Spinal cord (tissue), 10 donors: ENCODE data around the gene NR4A2. TPM values are rescaled to one million over a fixed set of nuclear protein-coding genes. Genes with fewer than 3 reads are reported as not detected.

Source experiments
- DNase-seq, 6 donors: peaks; one replicate each; pipeline versions ENCODE4 v3.0.0 to v3.0.0-alpha.2; 2013 to 2015; ENCODE audit warnings: low spot score in 6 of 6, low read depth in 4 of 6
- H3K27ac ChIP-seq: one replicate; pipeline ENCODE4 v1.5.1; 2013; ENCODE audit warnings: low read depth, low read length, control low read depth
- H3K27me3 ChIP-seq: one replicate; pipeline ENCODE4 v1.6.1; 2013; ENCODE audit warnings: low read length; ENCODE audit not compliant: control insufficient read depth, insufficient read depth
- H3K36me3 ChIP-seq: one replicate; pipeline ENCODE4 v1.6.1; 2013; ENCODE audit warnings: low read length; ENCODE audit not compliant: control insufficient read depth, insufficient read depth
- H3K4me1 ChIP-seq: one replicate; pipeline ENCODE4 v1.6.1; 2013; ENCODE audit warnings: low read length; ENCODE audit not compliant: control insufficient read depth, insufficient read depth
- H3K4me3 ChIP-seq: one replicate; pipeline ENCODE4 v1.5.1; 2013; ENCODE audit warnings: low read depth, low read length, control low read depth
- H3K9me3 ChIP-seq: one replicate; pipeline ENCODE4 v1.6.1; 2013; ENCODE audit warnings: low read length; ENCODE audit not compliant: control insufficient read depth, insufficient read depth
- WGBS: methylation state at CpG from one replicate; pipeline ENCODE4 v1.1.5; 2013; ENCODE audit warnings: missing lambda C conversion rate; ENCODE audit not compliant: insufficient coverage; 5-methylcytosine and 5-hydroxymethylcytosine counted together
- polyA plus RNA-seq, 2 donors: library from polyadenylated mRNA; unstranded; fragments of 120-200 nt; gene quantifications; one replicate each; pipeline ENCODE4 v1.2.1, GENCODE V29; 2013; ENCODE audit not compliant: insufficient read length in 2 of 2
- total RNA-seq, 2 donors: library from RNA; depleted of rRNA in 1 of 2; stranded (reverse); fragments of 120-200 nt in 1 of 2; fragments of >200 nt in 1 of 2; gene quantifications; one replicate each; pipeline versions ENCODE4 v1.2.3 to v1.2.4, GENCODE V29; 2013 to 2014
- donor health status: healthy.

NR4A2 gene
- total and polyA plus RNA-seq, 4 donors: 4.0 to 7.6 (median 5.8) TPM

GRCh38 chr2:156340804-156341451 lies 8.4 kb upstream of the NR4A2 start:
- Histone ChIP-seq H3K36me3 (no peaks in the 10 kb centered on the region), H3K9me3 (no peaks in the 10 kb centered on the region), H3K4me1 (peaks cover 17% of the 10 kb centered on the region), H3K4me3 (peak overlapping the region; percentile 91), H3K27me3 (peaks cover 21% of the 10 kb centered on the region), H3K27ac (peak overlapping the region; percentile 99)
- peak in 1 of 6 donors; percentile 80 for DNase-seq
- WGBS: 5% methylated on average over 12 of the region's 15 CpGs

DNA sequence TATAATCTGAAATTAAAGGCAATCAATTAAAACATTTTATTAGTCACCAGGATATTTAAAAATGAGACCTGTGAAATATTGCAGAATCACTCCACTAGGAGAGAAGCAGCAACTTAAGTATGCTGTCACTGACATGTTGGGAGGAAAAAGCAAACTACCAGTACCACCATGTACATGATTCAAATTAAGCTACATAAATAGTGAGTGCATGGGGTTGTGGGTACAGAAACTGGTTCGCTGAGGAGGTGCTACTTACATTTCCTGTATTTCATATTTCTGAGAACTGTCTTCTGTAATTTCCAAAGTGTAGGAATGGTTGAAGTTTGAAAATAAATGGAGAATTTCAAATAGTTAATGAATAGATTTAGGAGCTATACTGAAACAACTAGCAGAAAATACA lies 7.9 kb upstream of the NR4A2 start:
- H3K9me3 ChIP-seq: no peaks in the 10 kb centered on the region
- WGBS: no CpG with 5 or more reads among the region's 1 CpG
- no peaks in the 10 kb centered on the region for H3K36me3 ChIP-seq
- H3K27me3 ChIP-seq: peaks cover 23% of the 10 kb centered on the region
- H3K27ac ChIP-seq: peak overlapping the region; percentile 99
- no peak overlapping the region for H3K4me3 ChIP-seq
- peaks cover 17% of the 10 kb centered on the region for H3K4me1 ChIP-seq
- no peak for DNase-seq

GRCh38 chr2:156339865-156340264 lies 7.3 kb upstream of the NR4A2 start:
- no peaks in the 10 kb centered on the region for H3K36me3 ChIP-seq
- no CpG with 5 or more reads among the region's 3 CpGs for WGBS
- peak overlapping the region; percentile 99 for H3K27ac ChIP-seq
- H3K27me3 ChIP-seq: peaks cover 26% of the 10 kb centered on the region
- H3K4me1 ChIP-seq: peaks cover 17% of the 10 kb centered on the region
- H3K4me3 ChIP-seq: no peak overlapping the region
- no peaks in the 10 kb centered on the region for H3K9me3 ChIP-seq
- DNase-seq: no peak

DNA sequence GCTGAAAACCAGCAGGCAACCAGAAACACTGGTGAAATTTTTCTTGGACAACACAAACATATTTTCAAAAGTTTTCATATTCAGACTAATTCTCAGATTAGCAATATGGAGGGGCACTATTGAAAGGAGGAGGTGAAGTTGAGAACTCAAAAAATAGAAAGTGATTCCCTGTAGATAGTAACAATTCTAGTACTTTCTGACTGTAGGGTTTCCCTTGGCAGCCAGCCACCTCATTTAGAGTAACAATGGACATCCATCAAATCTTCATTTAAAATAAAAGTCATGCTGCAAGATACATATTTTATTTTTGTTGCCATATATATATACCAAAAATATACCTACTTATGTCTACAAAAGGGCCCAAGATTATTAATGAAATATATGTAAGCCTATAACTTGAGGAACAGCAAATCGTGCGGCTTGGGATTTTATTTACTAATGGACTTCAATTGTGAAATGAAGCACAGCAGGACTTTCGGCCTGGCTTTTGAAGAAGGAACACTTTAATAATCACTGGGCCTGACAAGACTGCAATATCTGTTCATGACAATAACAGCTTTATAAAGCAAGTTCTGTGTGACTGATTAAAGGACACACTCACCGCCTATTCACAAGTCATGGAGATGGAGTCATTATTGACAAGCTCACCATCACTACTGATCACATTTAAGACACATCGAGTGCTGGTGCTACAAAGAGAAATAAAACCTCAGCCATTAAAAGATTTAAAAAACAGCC lies 6.8 kb upstream of the NR4A2 start:
- 40% methylated on average over 1 of the region's 5 CpGs for WGBS
- Histone ChIP-seq H3K4me3 (no peak overlapping the region), H3K27me3 (peaks cover 31% of the 10 kb centered on the region), H3K4me1 (peaks cover 21% of the 10 kb centered on the region), H3K27ac (peak overlapping the region; percentile 99), H3K9me3 (no peaks in the 10 kb centered on the region), H3K36me3 (no peaks in the 10 kb centered on the region)
- no peak for DNase-seq

DNA sequence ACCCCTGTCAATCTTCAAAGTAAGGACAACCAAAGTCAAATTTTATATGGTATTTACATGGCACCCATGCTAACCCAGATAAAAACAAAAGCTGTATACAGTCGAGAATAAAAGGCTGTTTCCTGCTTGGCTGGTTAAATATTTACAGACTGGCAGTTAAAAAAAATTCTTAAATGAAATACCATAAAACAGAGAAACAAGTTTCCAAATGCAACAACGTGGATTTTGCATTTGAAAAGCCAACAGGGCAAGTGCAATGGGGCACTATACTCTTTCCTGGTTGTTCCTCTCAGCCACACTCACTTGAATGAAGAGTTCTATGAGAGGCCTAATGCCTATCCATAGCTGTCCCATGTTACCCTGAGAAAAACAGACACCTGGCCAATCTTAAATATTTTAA lies 6.1 kb upstream of the NR4A2 start:
- Histone ChIP-seq H3K4me1 (peaks cover 28% of the 10 kb centered on the region), H3K27me3 (peaks cover 38% of the 10 kb centered on the region), H3K36me3 (no peaks in the 10 kb centered on the region), H3K27ac (peak overlapping the region; percentile 37), H3K9me3 (no peaks in the 10 kb centered on the region), H3K4me3 (no peak overlapping the region)
- DNase-seq: no peak
- WGBS: 71% methylated on average over 1 of the region's 2 CpGs

- Histone ChIP-seq H3K4me1 (peaks cover 33% of the 10 kb centered on the region), H3K27ac (peak overlapping the region; percentile 99), H3K36me3 (no peaks in the 10 kb centered on the region), H3K27me3 (peaks cover 57% of the 10 kb centered on the region), H3K4me3 (peak overlapping the region; percentile 91), H3K9me3 (no peaks in the 10 kb centered on the region)
- WGBS: under 1% methylated on average over 28 of the region's 40 CpGs
- DNase-seq: peak in 4 of 6 donors; percentile 53 to 90 (median 60)
These were observed 2.3 kb upstream of the NR4A2 start for GRCh38 chr2:156334496-156335478.

- Histone ChIP-seq H3K36me3 (no peaks in the 10 kb centered on the region), H3K4me1 (peaks cover 40% of the 10 kb centered on the region), H3K9me3 (no peaks in the 10 kb centered on the region), H3K27ac (peak overlapping the region; percentile 99), H3K4me3 (peak overlapping the region; percentile 91), H3K27me3 (peaks cover 65% of the 10 kb centered on the region)
- peak in 2 of 6 donors; percentile 59 to 81 for DNase-seq
- WGBS: 0% methylated on average over 48 of the region's 48 CpGs
These were observed 1.5 kb upstream of the NR4A2 start for GRCh38 chr2:156333951-156334495.

- 1% methylated on average over 23 of the region's 28 CpGs for WGBS
- peak overlapping the region; percentile 99 for H3K27ac ChIP-seq
- H3K4me3 ChIP-seq: peak overlapping the region; percentile 91
- H3K4me1 ChIP-seq: peaks cover 44% of the 10 kb centered on the region
- peaks cover 71% of the 10 kb centered on the region for H3K27me3 ChIP-seq
- H3K9me3 ChIP-seq: no peaks in the 10 kb centered on the region
- no peaks in the 10 kb centered on the region for H3K36me3 ChIP-seq
- peak in 1 of 6 donors; percentile 63 for DNase-seq
These were observed 891 bp upstream of the NR4A2 start for GRCh38 chr2:156333274-156333950.

DNA sequence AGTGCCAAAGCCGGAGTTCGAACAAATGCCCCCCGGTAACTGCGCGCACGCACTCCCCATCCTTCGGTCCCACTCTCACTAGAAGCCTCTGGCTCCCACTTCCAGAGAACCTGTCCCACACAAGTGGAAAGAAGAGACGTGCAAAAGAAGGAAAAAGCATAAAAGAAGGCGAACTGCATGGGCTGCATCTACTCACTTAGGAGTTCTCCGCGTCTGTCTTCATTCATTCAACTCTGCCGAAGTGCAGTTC lies 312 bp downstream of the NR4A2 start:
- H3K4me3 ChIP-seq: peak overlapping the region; percentile 91
- peaks cover 83% of the 10 kb centered on the region for H3K27me3 ChIP-seq
- peaks cover 49% of the 10 kb centered on the region for H3K4me1 ChIP-seq
- WGBS: 0% methylated on average over 11 of the region's 12 CpGs
- H3K36me3 ChIP-seq: no peaks in the 10 kb centered on the region
- no peak for DNase-seq
- H3K9me3 ChIP-seq: no peaks in the 10 kb centered on the region
- peak overlapping the region; percentile 99 for H3K27ac ChIP-seq
